Panc1 (cell line): ENCODE results near the gene NPNT.

Experiments
- CTCF ChIP-seq: fragments of 450-650 bp; IDR thresholded peaks from 2 replicates; pipeline ENCODE4 v1.5.1; 2017; ENCODE audit warnings: mild to moderate bottlenecking
- POLR2AphosphoS5 ChIP-seq: IDR thresholded peaks from 2 replicates; pipeline ENCODE4 v1.6.1; 2012; ENCODE audit warnings: mild to moderate bottlenecking, low read depth, low read length, moderate library complexity
- REST ChIP-seq, 2 experiments: IDR thresholded peaks; 2 replicates each; pipeline ENCODE4 v1.6.1; 2011 to 2012; ENCODE audit warnings: low read depth in 2 of 2, control low read depth in 1 of 2, low read length in 1 of 2, mild to moderate bottlenecking in 1 of 2, moderate library complexity in 1 of 2; ENCODE audit not compliant: insufficient read depth in 1 of 2
- SIN3A ChIP-seq: IDR thresholded peaks from 2 replicates; pipeline ENCODE4 v1.6.1; 2012; ENCODE audit warnings: low read depth, mild to moderate bottlenecking, low read length, moderate library complexity, borderline replicate concordance; ENCODE audit not compliant: insufficient read depth
- TCF7L2 ChIP-seq: IDR thresholded peaks from 2 replicates; pipeline ENCODE4 v1.6.1; 2011; ENCODE audit warnings: mild to moderate bottlenecking, low read depth, low read length, inconsistent platforms

GRCh38 chr4:105858466-105859040 lies 36.7 kb upstream of the NPNT start:
- TF ChIP-seq CTCF (no peak), POLR2AphosphoS5 (no peak), SIN3A (no peak), TCF7L2 (no peak), REST (IDR thresholded peaks at IDR 0.05; ENCODE audit: insufficient read depth in 1 of 2, low read depth in 2 of 2, low read length in 1 of 2) (no peak)
